ENCODE data around the gene GIMAP8.

- TF ChIP-seq TAF1 (IDR thresholded peaks at IDR 0.05; ENCODE audit: borderline replicate concordance, low read depth, low read length): no peak
- no peak for TF ChIP-seq POLR2A (IDR thresholded peaks at IDR 0.05; ENCODE audit: low read depth, low read length)
Measured at GRCh38 chr7:150481186-150481920, 30.9 kb downstream of the GIMAP8 start.

All from GM12892 (cell line).